HEK293 (cell line): ENCODE data around the gene LRRC8E.

Experiments
- CTCF ChIA-PET: fragments of 350-600 bp; formaldehyde crosslinking; extraction: SDS; loops from one replicate; lab custom pipeline; 2021; ENCODE audit warnings: antibody characterized with exemption; lab: Yijun Ruan, JAX
- POLR2A ChIA-PET: fragments of 300-600 bp; formaldehyde crosslinking; extraction: SDS; loops from one replicate; lab custom pipeline; 2020; ENCODE audit warnings: antibody characterized with exemption, inconsistent platforms; lab: Yijun Ruan, JAX
- H3K27ac ChIP-seq: fragments of 200-500 bp; sonication (Bioruptor generic); 2 replicates; pipeline ENCODE4 v1.5.1; 2014; ENCODE audit warnings: low read depth, low read length, control low read depth, inconsistent platforms; ENCODE audit errors: extremely low read depth
- H3K36me3 ChIP-seq, 2 experiments: fragments of 200-500 bp in 1 of 2; sonication (Bioruptor generic) in 1 of 2; 1 replicate in 1 of 2; 2 replicates in 1 of 2; pipeline ENCODE4 v1.5.1; 2014 to 2017; ENCODE audit warnings: inconsistent platforms in 2 of 2, low read length in 2 of 2; ENCODE audit not compliant: control insufficient read depth in 2 of 2, insufficient read depth in 1 of 2
- H3K4me1 ChIP-seq: fragments of 200-500 bp; sonication (Bioruptor generic); 2 replicates; pipeline ENCODE4 v1.5.1; 2014; ENCODE audit warnings: mild to moderate bottlenecking, low read length, inconsistent platforms; ENCODE audit not compliant: control insufficient read depth, insufficient read depth
- H3K4me3 ChIP-seq: 2 replicates; pipeline ENCODE4 v1.5.1; 2011; ENCODE audit warnings: low read depth, mild to moderate bottlenecking, control low read depth, low read length, moderate library complexity
- H3K9me3 ChIP-seq: fragments of 200-500 bp; sonication (Bioruptor generic); 2 replicates; pipeline ENCODE4 v1.5.1; 2014; ENCODE audit warnings: low read depth, low read length, inconsistent platforms; ENCODE audit not compliant: control insufficient read depth, insufficient read depth
- KLF1 ChIP-seq: fragments of 450-650 bp; formaldehyde crosslinking; IDR thresholded peaks from 2 replicates; pipeline ENCODE4 v1.5.1; 2016; ENCODE audit warnings: missing biosample characterization, missing genetic modification characterization
- KLF8 ChIP-seq: fragments of 450-650 bp; formaldehyde crosslinking; IDR thresholded peaks from 2 replicates; pipeline ENCODE4 v1.5.1; 2016; ENCODE audit warnings: missing biosample characterization, missing genetic modification characterization
- ZFP37 ChIP-seq: fragments of 450-650 bp; formaldehyde crosslinking; IDR thresholded peaks from 2 replicates; pipeline ENCODE4 v1.5.1; 2016; ENCODE audit warnings: missing biosample characterization, missing genetic modification characterization
- ZNF324 ChIP-seq: fragments of 450-650 bp; formaldehyde crosslinking; IDR thresholded peaks from 2 replicates; pipeline ENCODE4 v1.5.1; 2016; ENCODE audit warnings: missing biosample characterization, missing genetic modification characterization
- ZNF354C ChIP-seq: fragments of 450-650 bp; formaldehyde crosslinking; IDR thresholded peaks from 2 replicates; pipeline ENCODE4 v1.5.1; 2016; ENCODE audit warnings: missing biosample characterization, missing genetic modification characterization, low read depth, borderline replicate concordance
- ZNF391 ChIP-seq: fragments of 450-650 bp; formaldehyde crosslinking; IDR thresholded peaks from 2 replicates; pipeline ENCODE4 v1.5.1; 2016; ENCODE audit warnings: low read depth, missing biosample characterization, missing genetic modification characterization, borderline replicate concordance
- ZNF621 ChIP-seq: fragments of 450-650 bp; formaldehyde crosslinking; IDR thresholded peaks from 2 replicates; pipeline ENCODE4 v1.5.1; 2017; ENCODE audit warnings: missing biosample characterization, missing genetic modification characterization
- ZNF76 ChIP-seq: fragments of 450-650 bp; formaldehyde crosslinking; IDR thresholded peaks from 2 replicates; pipeline ENCODE4; 2016; ENCODE audit warnings: low read depth, missing biosample characterization, missing genetic modification characterization, borderline replicate concordance
- TF ChIP-seq, protein P1 (sequence below): fragments of 450-650 bp; formaldehyde crosslinking; IDR thresholded peaks from 2 replicates; pipeline ENCODE4 v1.5.1; 2017; ENCODE audit warnings: missing biosample characterization, mild to moderate bottlenecking, missing genetic modification characterization, moderate library complexity
- TF ChIP-seq, protein P2 (sequence below): fragments of 450-650 bp; formaldehyde crosslinking; IDR thresholded peaks from 2 replicates; pipeline ENCODE4 v1.5.1; 2016; ENCODE audit warnings: missing biosample characterization, missing genetic modification characterization
- TF ChIP-seq, protein P3 (sequence below): fragments of 450-650 bp; formaldehyde crosslinking; IDR thresholded peaks from 2 replicates; pipeline ENCODE4 v1.5.1; 2016; ENCODE audit warnings: missing biosample characterization, missing genetic modification characterization
- TF ChIP-seq, protein P4 (sequence below): fragments of 450-650 bp; formaldehyde crosslinking; IDR thresholded peaks from 2 replicates; pipeline ENCODE4 v1.5.1; 2016; ENCODE audit warnings: missing biosample characterization, missing genetic modification characterization
- TF ChIP-seq, protein P5 (sequence below): fragments of 450-650 bp; formaldehyde crosslinking; IDR thresholded peaks from 2 replicates; pipeline ENCODE4 v1.5.1; 2016; ENCODE audit warnings: missing biosample characterization, missing genetic modification characterization

LRRC8E gene

DNA sequence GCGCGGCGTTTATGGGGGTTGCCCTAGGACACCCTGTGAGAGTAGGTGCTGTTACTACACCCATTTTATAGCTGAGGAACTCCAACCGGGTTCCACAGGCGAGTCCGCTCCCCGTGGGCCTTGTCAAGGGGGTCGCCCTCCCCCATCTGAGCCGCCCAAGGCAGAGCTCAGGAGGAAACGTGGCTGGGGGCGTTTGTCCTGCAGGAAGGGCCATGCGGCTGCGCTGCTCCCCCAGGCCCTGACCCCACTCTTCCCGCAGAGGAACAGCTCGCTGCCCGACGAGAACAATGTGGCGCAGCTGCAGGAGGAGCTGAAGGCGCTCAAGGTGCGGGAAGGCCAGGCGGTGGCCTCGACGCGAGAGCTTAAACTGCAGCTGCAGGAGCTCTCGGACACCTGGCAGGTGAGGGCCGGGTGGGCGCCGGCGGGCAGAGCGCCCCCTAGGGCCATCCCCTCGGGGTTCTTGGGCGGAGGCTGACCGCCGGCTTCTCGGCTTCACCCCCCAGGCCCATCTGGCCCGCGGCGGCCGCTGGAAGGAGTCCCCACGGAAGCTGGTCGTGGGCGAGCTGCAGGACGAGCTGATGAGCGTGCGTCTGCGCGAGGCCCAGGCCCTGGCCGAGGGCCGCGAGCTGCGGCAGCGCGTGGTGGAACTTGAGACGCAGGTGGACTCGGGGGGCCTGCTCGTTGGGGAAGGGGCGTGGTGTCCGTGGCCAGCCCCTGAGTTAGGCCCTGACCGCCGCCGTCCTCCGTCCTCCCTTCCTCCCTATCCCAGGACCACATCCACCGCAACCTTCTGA is 26.5 kb upstream of the LRRC8E start:
- TF ChIP-seq, protein P1, sequence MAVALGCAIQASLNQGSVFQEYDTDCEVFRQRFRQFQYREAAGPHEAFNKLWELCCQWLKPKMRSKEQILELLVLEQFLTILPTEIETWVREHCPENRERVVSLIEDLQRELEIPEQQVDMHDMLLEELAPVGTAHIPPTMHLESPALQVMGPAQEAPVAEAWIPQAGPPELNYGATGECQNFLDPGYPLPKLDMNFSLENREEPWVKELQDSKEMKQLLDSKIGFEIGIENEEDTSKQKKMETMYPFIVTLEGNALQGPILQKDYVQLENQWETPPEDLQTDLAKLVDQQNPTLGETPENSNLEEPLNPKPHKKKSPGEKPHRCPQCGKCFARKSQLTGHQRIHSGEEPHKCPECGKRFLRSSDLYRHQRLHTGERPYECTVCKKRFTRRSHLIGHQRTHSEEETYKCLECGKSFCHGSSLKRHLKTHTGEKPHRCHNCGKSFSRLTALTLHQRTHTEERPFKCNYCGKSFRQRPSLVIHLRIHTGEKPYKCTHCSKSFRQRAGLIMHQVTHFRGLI: no peak
- TF ChIP-seq, protein P2, sequence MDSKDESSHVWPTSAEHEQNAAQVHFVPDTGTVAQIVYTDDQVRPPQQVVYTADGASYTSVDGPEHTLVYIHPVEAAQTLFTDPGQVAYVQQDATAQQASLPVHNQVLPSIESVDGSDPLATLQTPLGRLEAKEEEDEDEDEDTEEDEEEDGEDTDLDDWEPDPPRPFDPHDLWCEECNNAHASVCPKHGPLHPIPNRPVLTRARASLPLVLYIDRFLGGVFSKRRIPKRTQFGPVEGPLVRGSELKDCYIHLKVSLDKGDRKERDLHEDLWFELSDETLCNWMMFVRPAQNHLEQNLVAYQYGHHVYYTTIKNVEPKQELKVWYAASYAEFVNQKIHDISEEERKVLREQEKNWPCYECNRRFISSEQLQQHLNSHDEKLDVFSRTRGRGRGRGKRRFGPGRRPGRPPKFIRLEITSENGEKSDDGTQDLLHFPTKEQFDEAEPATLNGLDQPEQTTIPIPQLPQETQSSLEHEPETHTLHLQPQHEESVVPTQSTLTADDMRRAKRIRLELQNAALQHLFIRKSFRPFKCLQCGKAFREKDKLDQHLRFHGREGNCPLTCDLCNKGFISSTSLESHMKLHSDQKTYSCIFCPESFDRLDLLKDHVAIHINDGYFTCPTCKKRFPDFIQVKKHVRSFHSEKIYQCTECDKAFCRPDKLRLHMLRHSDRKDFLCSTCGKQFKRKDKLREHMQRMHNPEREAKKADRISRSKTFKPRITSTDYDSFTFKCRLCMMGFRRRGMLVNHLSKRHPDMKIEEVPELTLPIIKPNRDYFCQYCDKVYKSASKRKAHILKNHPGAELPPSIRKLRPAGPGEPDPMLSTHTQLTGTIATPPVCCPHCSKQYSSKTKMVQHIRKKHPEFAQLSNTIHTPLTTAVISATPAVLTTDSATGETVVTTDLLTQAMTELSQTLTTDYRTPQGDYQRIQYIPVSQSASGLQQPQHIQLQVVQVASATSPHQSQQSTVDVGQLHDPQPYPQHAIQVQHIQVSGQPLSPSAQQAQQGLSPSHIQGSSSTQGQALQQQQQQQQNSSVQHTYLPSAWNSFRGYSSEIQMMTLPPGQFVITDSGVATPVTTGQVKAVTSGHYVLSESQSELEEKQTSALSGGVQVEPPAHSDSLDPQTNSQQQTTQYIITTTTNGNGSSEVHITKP (tag by site-specific recombination): no peak
- TF ChIP-seq ZNF621 (no peak), ZNF324 (no peak)
- TF ChIP-seq, protein P3, sequence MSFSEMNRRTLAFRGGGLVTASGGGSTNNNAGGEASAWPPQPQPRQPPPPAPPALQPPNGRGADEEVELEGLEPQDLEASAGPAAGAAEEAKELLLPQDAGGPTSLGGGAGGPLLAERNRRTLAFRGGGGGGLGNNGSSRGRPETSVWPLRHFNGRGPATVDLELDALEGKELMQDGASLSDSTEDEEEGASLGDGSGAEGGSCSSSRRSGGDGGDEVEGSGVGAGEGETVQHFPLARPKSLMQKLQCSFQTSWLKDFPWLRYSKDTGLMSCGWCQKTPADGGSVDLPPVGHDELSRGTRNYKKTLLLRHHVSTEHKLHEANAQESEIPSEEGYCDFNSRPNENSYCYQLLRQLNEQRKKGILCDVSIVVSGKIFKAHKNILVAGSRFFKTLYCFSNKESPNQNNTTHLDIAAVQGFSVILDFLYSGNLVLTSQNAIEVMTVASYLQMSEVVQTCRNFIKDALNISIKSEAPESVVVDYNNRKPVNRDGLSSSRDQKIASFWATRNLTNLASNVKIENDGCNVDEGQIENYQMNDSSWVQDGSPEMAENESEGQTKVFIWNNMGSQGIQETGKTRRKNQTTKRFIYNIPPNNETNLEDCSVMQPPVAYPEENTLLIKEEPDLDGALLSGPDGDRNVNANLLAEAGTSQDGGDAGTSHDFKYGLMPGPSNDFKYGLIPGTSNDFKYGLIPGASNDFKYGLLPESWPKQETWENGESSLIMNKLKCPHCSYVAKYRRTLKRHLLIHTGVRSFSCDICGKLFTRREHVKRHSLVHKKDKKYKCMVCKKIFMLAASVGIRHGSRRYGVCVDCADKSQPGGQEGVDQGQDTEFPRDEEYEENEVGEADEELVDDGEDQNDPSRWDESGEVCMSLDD (tag by site-specific recombination): no peak
- TF ChIP-seq, all 188 proteins: peak for 0
- no peak overlapping the region for H3K27ac ChIP-seq
- POLR2A ChIA-PET: no interaction called here
- CTCF ChIA-PET: interaction anchor here (0.6 to 2.0 kb wide), 4 partner anchors 8 to 61 kb away, joined by 3 to 11 read pairs (median 6); partner anchors contain the start of gene MAP2K7
- no peaks in the 10 kb centered on the region for H3K9me3 ChIP-seq
- H3K36me3 ChIP-seq: peaks cover 0 to 13% of the 10 kb centered on the region in 2 experiments; a peak in 1 of 3 replicates
- no peak overlapping the region for H3K4me3 ChIP-seq
- H3K4me1 ChIP-seq: no peaks in the 10 kb centered on the region

DNA sequence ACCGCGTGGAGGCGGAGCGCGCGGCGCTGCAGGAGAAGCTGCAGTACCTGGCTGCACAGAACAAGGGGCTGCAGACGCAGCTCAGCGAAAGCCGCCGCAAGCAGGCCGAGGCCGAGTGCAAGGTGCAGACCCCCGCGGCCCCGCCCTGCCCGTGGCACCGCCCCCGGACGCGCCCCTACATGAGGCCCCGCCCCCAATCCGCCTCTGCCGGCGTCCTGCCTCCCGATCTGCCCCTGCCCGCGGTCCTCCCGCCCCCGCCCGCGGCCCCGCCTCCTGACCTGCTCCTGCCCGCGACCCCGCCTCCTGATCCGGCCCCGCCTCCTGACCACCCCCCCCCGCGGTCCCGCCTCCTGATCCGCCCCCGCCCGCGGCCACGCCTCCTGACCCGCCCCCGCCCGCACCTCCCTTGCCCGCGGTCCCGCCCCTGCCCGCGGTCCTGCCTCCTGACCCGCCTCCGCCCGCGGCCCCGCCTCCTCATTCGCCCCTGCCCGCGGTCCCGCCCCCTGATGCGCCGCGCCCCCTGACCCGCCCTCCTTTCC is 25.8 kb upstream of the LRRC8E start:
- ChIA-PET POLR2A (no interaction called here), CTCF (interaction anchor here (0.8 to 2.0 kb wide), 2 partner anchors 10 to 41 kb away, joined by 3 to 10 read pairs; partner anchors contain the start of gene MAP2K7)
- Histone ChIP-seq H3K4me3 (no peak overlapping the region), H3K9me3 (no peaks in the 10 kb centered on the region), H3K36me3 (peaks cover 0 to 13% of the 10 kb centered on the region in 2 experiments; a peak in 1 of 3 replicates), H3K4me1 (no peaks in the 10 kb centered on the region), H3K27ac (no peak overlapping the region)
- peak; percentile 34; the same call in 1 of the 2 replicates for TF ChIP-seq KLF1 (tag by site-specific recombination)
- TF ChIP-seq ZNF76: no peak
- peak; percentile 66; the same call in 1 of the 2 replicates for TF ChIP-seq KLF8
- TF ChIP-seq, protein P4, sequence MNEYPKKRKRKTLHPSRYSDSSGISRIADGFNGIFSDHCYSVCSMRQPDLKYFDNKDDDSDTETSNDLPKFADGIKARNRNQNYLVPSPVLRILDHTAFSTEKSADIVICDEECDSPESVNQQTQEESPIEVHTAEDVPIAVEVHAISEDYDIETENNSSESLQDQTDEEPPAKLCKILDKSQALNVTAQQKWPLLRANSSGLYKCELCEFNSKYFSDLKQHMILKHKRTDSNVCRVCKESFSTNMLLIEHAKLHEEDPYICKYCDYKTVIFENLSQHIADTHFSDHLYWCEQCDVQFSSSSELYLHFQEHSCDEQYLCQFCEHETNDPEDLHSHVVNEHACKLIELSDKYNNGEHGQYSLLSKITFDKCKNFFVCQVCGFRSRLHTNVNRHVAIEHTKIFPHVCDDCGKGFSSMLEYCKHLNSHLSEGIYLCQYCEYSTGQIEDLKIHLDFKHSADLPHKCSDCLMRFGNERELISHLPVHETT (tag by site-specific recombination): no peak
- TF ChIP-seq ZFP37 (tag by site-specific recombination): no peak
- no peak for TF ChIP-seq ZNF391 (tag by site-specific recombination)
- TF ChIP-seq ZNF354C (tag by site-specific recombination): no peak
- TF ChIP-seq, protein P5, sequence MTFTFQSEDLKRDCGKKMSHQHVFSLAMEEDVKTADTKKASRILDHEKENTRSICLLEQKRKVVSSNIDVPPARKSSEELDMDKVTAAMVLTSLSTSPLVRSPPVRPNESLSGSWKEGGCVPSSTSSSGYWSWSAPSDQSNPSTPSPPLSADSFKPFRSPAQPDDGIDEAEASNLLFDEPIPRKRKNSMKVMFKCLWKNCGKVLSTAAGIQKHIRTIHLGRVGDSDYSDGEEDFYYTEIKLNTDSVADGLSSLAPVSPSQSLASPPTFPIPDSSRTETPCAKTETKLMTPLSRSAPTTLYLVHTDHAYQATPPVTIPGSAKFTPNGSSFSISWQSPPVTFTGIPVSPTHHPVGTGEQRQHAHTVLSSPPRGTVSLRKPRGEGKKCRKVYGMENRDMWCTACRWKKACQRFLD: no peak
